GM23338 (cell line): Measurements from ENCODE around the gene SHISAL1. TPM values are rescaled to one million over a fixed set of nuclear protein-coding genes. Genes with fewer than 3 reads are reported as not detected.

Experiments used
- ATAC-seq: fragments of 200-7000 bp; cut with Tn5 transposase; 3 replicates; pipeline ENCODE4 v1.9.1; 2020
- DNase-seq: peaks from one replicate; pipeline ENCODE4 v3.0.0-alpha.2; 2015; ENCODE audit warnings: low spot score
- H2AFZ ChIP-seq: fragments of 200-600 bp; sonication (generic); 2 replicates; pipeline ENCODE4 v1.8.0; 2016; ENCODE audit warnings: antibody characterized with exemption, mild to moderate bottlenecking, moderate library complexity
- H3F3A ChIP-seq: fragments of 200-600 bp; sonication (generic); replicated peaks from 2 replicates; pipeline ENCODE4 v1.8.0; 2017; ENCODE audit warnings: antibody characterized with exemption, mixed run types, low read depth
- H3K27ac ChIP-seq: fragments of 200-600 bp; sonication (generic); 2 replicates; pipeline ENCODE4 v1.6.1; 2016; ENCODE audit warnings: low read depth
- H3K27me3 ChIP-seq: fragments of 200-600 bp; sonication (generic); 2 replicates; pipeline ENCODE4 v1.8.0; 2016; ENCODE audit warnings: mild to moderate bottlenecking, mixed run types, moderate library complexity; ENCODE audit not compliant: insufficient read depth
- H3K36me3 ChIP-seq: fragments of 200-600 bp; sonication (generic); 2 replicates; pipeline ENCODE4 v1.8.0; 2016; ENCODE audit warnings: mild to moderate bottlenecking; ENCODE audit not compliant: insufficient read depth
- H3K4me1 ChIP-seq: fragments of 200-600 bp; sonication (generic); 2 replicates; pipeline ENCODE4 v1.8.0; 2016; ENCODE audit warnings: mild to moderate bottlenecking, moderate library complexity; ENCODE audit not compliant: insufficient read depth
- H3K4me2 ChIP-seq: fragments of 200-600 bp; sonication (generic); 2 replicates; pipeline ENCODE4 v1.7.1; 2017; ENCODE audit warnings: mixed run types
- H3K4me3 ChIP-seq: fragments of 200-600 bp; sonication (generic); 2 replicates; pipeline ENCODE4 v1.6.1; 2016; ENCODE audit warnings: mixed run types
- H3K79me2 ChIP-seq: fragments of 200-600 bp; sonication (generic); replicated peaks from 2 replicates; pipeline ENCODE4 v1.8.0; 2017; ENCODE audit warnings: mild to moderate bottlenecking; ENCODE audit not compliant: insufficient read depth
- H3K9me2 ChIP-seq: fragments of 200-600 bp; sonication (generic); 2 replicates; pipeline ENCODE4 v1.8.0; 2017; ENCODE audit not compliant: insufficient read depth
- H4K20me1 ChIP-seq: fragments of 200-600 bp; sonication (generic); replicated peaks from 2 replicates; pipeline ENCODE4 v1.8.0; 2017; ENCODE audit warnings: mild to moderate bottlenecking; ENCODE audit not compliant: insufficient read depth
- H3K27ac Mint-ChIP-seq: 2 replicates; pipeline ENCODE4 v1.8.0; 2020; ENCODE audit warnings: inconsistent platforms, mild to moderate bottlenecking, moderate library complexity, mixed read lengths
- H3K27me3 Mint-ChIP-seq: 3 replicates; pipeline ENCODE4 v1.8.0; 2022; ENCODE audit warnings: low read depth, mild to moderate bottlenecking, moderate library complexity, mixed read lengths, inconsistent platforms; ENCODE audit not compliant: insufficient read depth, poor library complexity
- H3K36me3 Mint-ChIP-seq: 3 replicates; pipeline ENCODE4 v1.8.0; 2021; ENCODE audit warnings: low read depth, mild to moderate bottlenecking, inconsistent platforms, moderate library complexity, mixed read lengths
- H3K4me1 Mint-ChIP-seq: 3 replicates; pipeline ENCODE4 v1.8.0; 2020; ENCODE audit warnings: mild to moderate bottlenecking, inconsistent platforms, mixed read lengths
- H3K4me3 Mint-ChIP-seq: 3 replicates; pipeline ENCODE4 v1.8.0; 2021; ENCODE audit warnings: moderate library complexity, mild to moderate bottlenecking, inconsistent platforms, mixed read lengths
- H3K9me3 Mint-ChIP-seq: 3 replicates; pipeline ENCODE4 v1.8.0; 2020; ENCODE audit warnings: moderate library complexity, mild to moderate bottlenecking, inconsistent platforms, mixed read lengths
- CTCF ChIP-seq, 2 experiments: fragments of 200-600 bp in 1 of 2; sonication (generic) in 1 of 2; conservative IDR thresholded peaks; 2 replicates each; pipeline versions ENCODE4 v1.5.1 to v1.6.1; 2016 to 2017; ENCODE audit warnings: antibody characterized with exemption in 2 of 2, low read depth in 2 of 2, mild to moderate bottlenecking in 2 of 2, moderate library complexity in 1 of 2
- ETS1 ChIP-seq: IDR thresholded peaks from 2 replicates; pipeline ENCODE4 v1.6.1; 2016; ENCODE audit warnings: antibody characterized with exemption
- EZH2 ChIP-seq: fragments of 200-600 bp; sonication (generic); IDR thresholded peaks from one replicate; pipeline ENCODE4 v1.8.0; 2017; ENCODE audit warnings: antibody characterized with exemption, mild to moderate bottlenecking, low read depth; ENCODE audit not compliant: unreplicated experiment
- EZH2phosphoT487 ChIP-seq: fragments of 200-600 bp; sonication (generic); IDR thresholded peaks from one replicate; pipeline ENCODE4 v1.8.1; 2018; ENCODE audit warnings: antibody characterized with exemption; ENCODE audit not compliant: unreplicated experiment
- JUNB ChIP-seq: IDR thresholded peaks from one replicate; pipeline ENCODE4 v1.6.1; 2016; ENCODE audit warnings: antibody characterized with exemption; ENCODE audit not compliant: unreplicated experiment
- NANOG ChIP-seq: IDR thresholded peaks from 2 replicates; pipeline ENCODE4 v1.6.1; 2016; ENCODE audit warnings: antibody characterized with exemption, borderline replicate concordance
- POLR2AphosphoS5 ChIP-seq: IDR thresholded peaks from 2 replicates; pipeline ENCODE4 v1.6.1; 2016; ENCODE audit warnings: antibody characterized with exemption, low read depth
- STAT1 ChIP-seq: IDR thresholded peaks from one replicate; pipeline ENCODE4 v1.6.1; 2016; ENCODE audit warnings: antibody characterized with exemption; ENCODE audit not compliant: unreplicated experiment
- ZNF114 ChIP-seq: fragments of 250-450 bp; sonication (Bioruptor Pico); IDR thresholded peaks from 2 replicates; pipeline ENCODE4 v1.5.0; 2020; ENCODE audit warnings: mild to moderate bottlenecking, moderate library complexity
- ZNF331 ChIP-seq: fragments of 250-450 bp; sonication (Bioruptor Pico); IDR thresholded peaks from 2 replicates; pipeline ENCODE4 v1.5.0; 2020; ENCODE audit warnings: low read depth, mild to moderate bottlenecking, moderate library complexity
- ZNF462 ChIP-seq: fragments of 250-450 bp; sonication (Bioruptor Pico); IDR thresholded peaks from 2 replicates; pipeline ENCODE4 v1.5.0; 2020; ENCODE audit warnings: mild to moderate bottlenecking, moderate library complexity
- polyA plus RNA-seq: library from polyadenylated mRNA; unstranded; fragments of >200 nt; fragmentation: Nextera tagmentation; extraction: Ambion mirVana; gene quantifications from 2 replicates; pipeline ENCODE4 v1.2.1, GENCODE V29; 2016
- total RNA-seq: library from RNA; depleted of rRNA; stranded (reverse); fragments of >200 nt; shearing (Covaris generic); gene quantifications from 2 replicates; pipeline ENCODE4 v1.2.3, GENCODE V29; 2014

Gene SHISAL1
- total and polyA plus RNA-seq, 2 experiments from 2014 or later: 0.71 to 3.4 TPM

- TF ChIP-seq CTCF (conservative IDR thresholded peaks at IDR 0.05; ENCODE audit: low read depth in 2 of 2): no peak
Observed at GRCh38 chr22:44221710-44222475, 90.9 kb downstream of the SHISAL1 start (continued).

GRCh38 chr22:44220727-44221680 lies 91.7 kb downstream of the SHISAL1 start:
- Histone ChIP-seq H3K9me2 (no peaks in the 10 kb centered on the region), H2AFZ (no peak overlapping the region), H4K20me1 (no peaks in the 10 kb centered on the region), H3K79me2 (no peaks in the 10 kb centered on the region), H3K4me2 (no peak overlapping the region), H3K4me3 (no peak overlapping the region), H3K27me3 (no peaks in the 10 kb centered on the region), H3K4me1 (no peaks in the 10 kb centered on the region), H3K27ac (no peak overlapping the region), H3K36me3 (no peaks in the 10 kb centered on the region), H3F3A (no peaks in the 10 kb centered on the region)
- Mint-ChIP-seq H3K4me1 (no peaks in the 10 kb centered on the region), H3K27me3 (peaks cover 15% of the 10 kb centered on the region), H3K9me3 (peaks cover 7% of the 10 kb centered on the region; the same call in 2 of the 3 replicates), H3K27ac (no peak overlapping the region), H3K4me3 (no peak overlapping the region), H3K36me3 (no peaks in the 10 kb centered on the region; the same call in 2 of the 3 replicates)
- ATAC-seq (no peak), DNase-seq (no peak)
- no peak for TF ChIP-seq STAT1
- TF ChIP-seq ZNF462 (CRISPR knock-in tag): no peak
- TF ChIP-seq CTCF (conservative IDR thresholded peaks at IDR 0.05; ENCODE audit: low read depth in 2 of 2): no peak
- no peak for TF ChIP-seq JUNB
- no peak for TF ChIP-seq ETS1
- no peak for TF ChIP-seq POLR2AphosphoS5
- no peak for TF ChIP-seq NANOG
- TF ChIP-seq EZH2: no peak
- no peak for TF ChIP-seq ZNF331 (CRISPR knock-in tag)
- TF ChIP-seq EZH2phosphoT487: no peak
- TF ChIP-seq ZNF114 (CRISPR knock-in tag): no peak
